Mucosa of descending colon (tissue), 3 donors: ENCODE measurements around the gene TSPAN18. TPM values are rescaled to one million over a fixed set of nuclear protein-coding genes. Genes with fewer than 3 reads are reported as not detected.

Source experiments
- ATAC-seq: fragments of 200-7000 bp; cut with Tn5 transposase; one replicate; pipeline ENCODE4 v1.9.1; 2020; ENCODE audit warnings: mild to moderate bottlenecking, moderate library complexity
- DNase-seq, 3 donors: peaks; one replicate each; pipeline ENCODE4 v3.0.0-alpha.2; 2020
- H3K36me3 ChIP-seq: fragments of 200-600 bp; one replicate; pipeline ENCODE4 v1.8.0; 2021; ENCODE audit warnings: low read depth, mild to moderate bottlenecking
- H3K4me1 ChIP-seq: fragments of 200-600 bp; one replicate; pipeline ENCODE4 v1.8.0; 2021; ENCODE audit warnings: low read depth, mild to moderate bottlenecking
- H3K4me3 ChIP-seq: fragments of 200-600 bp; one replicate; pipeline ENCODE4 v1.8.0; 2021; ENCODE audit warnings: mild to moderate bottlenecking
- H3K9me3 ChIP-seq: fragments of 200-600 bp; one replicate; pipeline ENCODE4 v1.8.0; 2021; ENCODE audit warnings: mild to moderate bottlenecking
- intact Hi-C, 2 donors: fragments of 100-400 bp; cut with DNase I in 1 of 2; cut with micrococcal nuclease in 1 of 2; formaldehyde crosslinking; loops; one replicate each; pipeline versions ENCODE4 v1.11.0 to v1.11.1; 2022; cut with DNase I, micrococcal nuclease
- total RNA-seq, 3 donors: library from RNA; stranded (reverse); fragmentation: NEBNext Ultra II Directional in 2 of 3; extraction: Animal tissue kit (Norgen Biotek cat#: 25700) in 2 of 3; gene quantifications; one replicate each; pipeline versions ENCODE4 v1.2.1 to v1.2.4, GENCODE V29; 2021 to 2023
- TF ChIP-seq, protein P1 (sequence below): fragments of 200-600 bp; IDR thresholded peaks from one replicate; pipeline ENCODE4 v1.8.0; 2022; ENCODE audit warnings: antibody characterized with exemption, mild to moderate bottlenecking
- donor health status: DM: no; HTN: no; CAD: no; lungs with moderate emphysema.
- donor health status: DM: no; HTN: no; CAD: no.
- donor health status: DM: no; HTN: yes; CAD: no.

TSPAN18 gene
- total RNA-seq, 3 donors from 2014 or later: 3.6 to 63.2 (median 8.5) TPM

DNA sequence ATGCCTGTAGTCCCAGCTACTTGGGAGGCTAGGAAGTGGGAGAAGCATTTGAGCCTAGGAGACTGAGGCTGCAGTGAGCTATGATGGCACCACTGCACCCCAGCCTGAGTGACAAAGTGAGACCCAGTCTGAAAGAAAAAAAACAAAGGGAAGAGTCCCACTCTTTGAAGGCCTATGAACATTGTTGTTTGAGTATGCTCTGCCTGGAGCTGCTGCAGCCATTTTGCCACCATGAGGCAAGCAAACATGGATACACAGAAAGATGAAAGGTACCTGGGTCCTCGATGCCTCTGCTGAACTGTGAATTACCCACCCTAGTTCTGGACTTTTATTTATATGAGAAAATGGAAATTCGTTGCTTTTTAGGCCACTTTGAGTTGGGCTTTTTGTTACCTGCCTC is 19.7 kb upstream of the TSPAN18 start:
- no peaks in the 10 kb centered on the region for H3K36me3 ChIP-seq
- H3K4me3 ChIP-seq: no peak overlapping the region
- ATAC-seq (no peak), DNase-seq (no peak)
- intact Hi-C loops: no loop called here
- peaks cover 3% of the 10 kb centered on the region for H3K9me3 ChIP-seq
- H3K4me1 ChIP-seq: no peaks in the 10 kb centered on the region
- TF ChIP-seq, protein P1, sequence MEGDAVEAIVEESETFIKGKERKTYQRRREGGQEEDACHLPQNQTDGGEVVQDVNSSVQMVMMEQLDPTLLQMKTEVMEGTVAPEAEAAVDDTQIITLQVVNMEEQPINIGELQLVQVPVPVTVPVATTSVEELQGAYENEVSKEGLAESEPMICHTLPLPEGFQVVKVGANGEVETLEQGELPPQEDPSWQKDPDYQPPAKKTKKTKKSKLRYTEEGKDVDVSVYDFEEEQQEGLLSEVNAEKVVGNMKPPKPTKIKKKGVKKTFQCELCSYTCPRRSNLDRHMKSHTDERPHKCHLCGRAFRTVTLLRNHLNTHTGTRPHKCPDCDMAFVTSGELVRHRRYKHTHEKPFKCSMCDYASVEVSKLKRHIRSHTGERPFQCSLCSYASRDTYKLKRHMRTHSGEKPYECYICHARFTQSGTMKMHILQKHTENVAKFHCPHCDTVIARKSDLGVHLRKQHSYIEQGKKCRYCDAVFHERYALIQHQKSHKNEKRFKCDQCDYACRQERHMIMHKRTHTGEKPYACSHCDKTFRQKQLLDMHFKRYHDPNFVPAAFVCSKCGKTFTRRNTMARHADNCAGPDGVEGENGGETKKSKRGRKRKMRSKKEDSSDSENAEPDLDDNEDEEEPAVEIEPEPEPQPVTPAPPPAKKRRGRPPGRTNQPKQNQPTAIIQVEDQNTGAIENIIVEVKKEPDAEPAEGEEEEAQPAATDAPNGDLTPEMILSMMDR: no peak

DNA sequence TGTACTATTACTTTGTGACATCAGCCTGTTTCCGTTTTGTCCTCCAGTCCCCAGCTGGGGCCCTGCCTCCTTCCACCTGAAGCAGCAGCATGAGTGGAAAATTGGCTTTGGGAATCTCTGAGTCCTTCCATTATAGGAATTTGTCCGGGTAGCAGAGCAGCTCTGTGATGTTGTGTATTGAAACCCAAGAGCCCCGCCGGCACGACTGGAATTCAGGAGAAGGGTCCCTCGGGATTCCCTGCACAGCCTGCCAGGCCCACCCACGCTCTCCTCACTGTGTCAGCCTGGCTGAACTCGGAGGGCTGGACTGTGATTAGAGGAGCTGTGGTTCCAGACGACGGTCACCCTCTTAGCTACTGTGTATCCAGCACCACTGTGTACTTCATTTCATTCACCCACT is 18.8 kb upstream of the TSPAN18 start:
- H3K4me3 ChIP-seq: no peak overlapping the region
- no peaks in the 10 kb centered on the region for H3K36me3 ChIP-seq
- H3K4me1 ChIP-seq: no peaks in the 10 kb centered on the region
- DNase-seq (no peak), ATAC-seq (no peak)
- peaks cover 3% of the 10 kb centered on the region for H3K9me3 ChIP-seq
- TF ChIP-seq, protein P1: no peak
- intact Hi-C loops: no loop called here

DNA sequence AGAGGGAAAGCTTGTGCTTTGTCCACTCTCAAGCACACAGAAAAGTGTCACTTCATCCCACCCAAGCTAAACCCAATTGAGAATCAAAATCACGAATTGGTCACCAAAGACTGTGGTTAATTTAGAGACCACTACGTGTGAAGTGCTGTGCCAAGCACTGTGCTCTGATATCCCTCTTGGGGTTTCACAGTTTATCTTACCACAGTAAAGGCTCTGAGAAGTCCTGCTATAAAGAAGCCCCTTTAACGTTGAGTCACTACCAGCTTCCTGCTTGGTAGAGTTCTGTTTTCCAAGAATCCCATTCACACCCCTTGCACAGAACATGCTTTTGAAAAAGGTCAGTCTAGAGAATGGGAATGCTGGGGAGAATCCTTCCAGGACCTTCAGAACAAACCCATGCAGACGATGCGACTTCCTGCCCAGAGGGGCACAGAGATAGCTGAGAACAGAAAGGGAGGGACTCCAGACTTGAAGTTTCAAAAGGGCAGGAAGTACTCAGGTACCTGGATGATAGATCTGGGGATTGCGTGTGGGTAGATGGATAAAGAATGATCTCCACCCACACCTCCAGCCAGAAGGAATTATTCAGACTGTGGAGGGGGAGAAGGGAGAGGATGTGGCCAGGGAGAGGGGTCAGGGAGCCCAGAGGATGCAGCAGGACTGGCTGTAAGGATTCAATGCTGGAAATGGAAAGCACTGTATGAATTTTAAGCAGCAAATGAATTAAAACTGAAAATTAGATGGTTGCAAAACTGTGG is 18.1 kb upstream of the TSPAN18 start:
- H3K4me1 ChIP-seq: no peaks in the 10 kb centered on the region
- H3K4me3 ChIP-seq: no peak overlapping the region
- ATAC-seq: no peak
- TF ChIP-seq, protein P1: no peak
- DNase-seq: no peak
- peaks cover under 1% of the 10 kb centered on the region for H3K9me3 ChIP-seq
- no peaks in the 10 kb centered on the region for H3K36me3 ChIP-seq
- intact Hi-C loops: no loop called here

DNA sequence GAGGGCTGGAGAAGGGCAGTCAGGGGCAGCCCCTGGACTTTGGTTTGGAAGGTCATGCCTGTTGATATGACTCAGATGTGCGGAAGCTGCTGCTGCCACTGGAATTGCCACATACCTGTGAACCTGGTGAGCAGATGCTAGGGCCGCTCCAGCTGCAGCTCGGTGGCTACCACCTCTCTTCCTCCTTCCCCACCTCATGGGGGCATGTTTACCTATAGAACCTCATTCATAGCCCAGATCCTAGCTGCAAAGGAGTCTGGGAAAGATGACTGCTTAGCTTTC is 17.5 kb upstream of the TSPAN18 start:
- intact Hi-C loops: no loop called here

DNA sequence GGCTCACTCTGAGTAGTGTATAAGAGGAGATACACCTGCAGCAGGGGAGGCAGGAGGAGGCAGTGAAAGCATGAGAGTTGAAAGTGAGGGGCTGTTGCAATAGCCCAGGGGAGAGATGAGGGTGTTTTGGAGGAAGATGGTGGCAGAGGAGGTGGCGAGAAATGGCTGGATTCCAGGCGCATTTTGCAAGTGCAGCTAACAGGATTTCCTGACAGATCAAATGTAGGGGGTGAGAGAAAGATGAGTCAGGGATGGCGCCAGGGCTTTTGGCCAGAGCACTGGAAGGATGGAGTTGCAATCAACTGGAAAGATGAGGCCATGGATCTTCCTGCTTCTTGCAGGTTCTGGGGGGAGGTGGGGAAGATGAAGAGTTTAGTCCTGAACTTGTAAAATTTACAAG is 16.8 kb upstream of the TSPAN18 start:
- Histone ChIP-seq H3K4me3 (no peak overlapping the region), H3K36me3 (no peaks in the 10 kb centered on the region), H3K9me3 (no peaks in the 10 kb centered on the region), H3K4me1 (no peaks in the 10 kb centered on the region)
- no peak for DNase-seq
- intact Hi-C loops: loop anchor here in 1 of 2 donors (5.0 kb wide), 1 partner anchor 58 kb away; no protein-coding TSS in a partner anchor
- TF ChIP-seq, protein P1: no peak
- no peak for ATAC-seq

More for the DNA sequence above, 17.5 kb upstream of the TSPAN18 start:
- no peaks in the 10 kb centered on the region for H3K36me3 ChIP-seq
- H3K4me3 ChIP-seq: no peak overlapping the region
- no peak for ATAC-seq
- no peaks in the 10 kb centered on the region for H3K9me3 ChIP-seq
- TF ChIP-seq, protein P1: no peak
- DNase-seq: no peak
- H3K4me1 ChIP-seq: no peaks in the 10 kb centered on the region
